Mesenteric fat pad (tissue), 1 donor: ENCODE results near the gene ATP10B. TPM values are rescaled to one million over a fixed set of nuclear protein-coding genes. Genes with fewer than 3 reads are reported as not detected.
"Not testable (repeated sequence)": the region's sequence is repeated elsewhere in the genome, so short reads cannot be mapped to it uniquely, and the experiment has no call there.

Experiments used
- DNase-seq: peaks from one replicate; pipeline ENCODE4 v3.0.0-alpha.2; 2020; ENCODE audit warnings: low spot score
- long read RNA-seq: library from polyadenylated mRNA; unstranded; transcript quantifications from one replicate; pipeline ENCODE4 v2.0.0, GENCODE V29; 2020
- total RNA-seq: library from RNA; stranded (reverse); fragmentation: NEBNext Ultra II Directional; extraction: Animal tissue kit (Norgen Biotek cat#: 25700); gene quantifications from one replicate; pipeline ENCODE4 v1.2.1, GENCODE V29; 2021
- donor health status: DM: yes; HTN: yes; CAD: no.

Gene ATP10B, protein sequence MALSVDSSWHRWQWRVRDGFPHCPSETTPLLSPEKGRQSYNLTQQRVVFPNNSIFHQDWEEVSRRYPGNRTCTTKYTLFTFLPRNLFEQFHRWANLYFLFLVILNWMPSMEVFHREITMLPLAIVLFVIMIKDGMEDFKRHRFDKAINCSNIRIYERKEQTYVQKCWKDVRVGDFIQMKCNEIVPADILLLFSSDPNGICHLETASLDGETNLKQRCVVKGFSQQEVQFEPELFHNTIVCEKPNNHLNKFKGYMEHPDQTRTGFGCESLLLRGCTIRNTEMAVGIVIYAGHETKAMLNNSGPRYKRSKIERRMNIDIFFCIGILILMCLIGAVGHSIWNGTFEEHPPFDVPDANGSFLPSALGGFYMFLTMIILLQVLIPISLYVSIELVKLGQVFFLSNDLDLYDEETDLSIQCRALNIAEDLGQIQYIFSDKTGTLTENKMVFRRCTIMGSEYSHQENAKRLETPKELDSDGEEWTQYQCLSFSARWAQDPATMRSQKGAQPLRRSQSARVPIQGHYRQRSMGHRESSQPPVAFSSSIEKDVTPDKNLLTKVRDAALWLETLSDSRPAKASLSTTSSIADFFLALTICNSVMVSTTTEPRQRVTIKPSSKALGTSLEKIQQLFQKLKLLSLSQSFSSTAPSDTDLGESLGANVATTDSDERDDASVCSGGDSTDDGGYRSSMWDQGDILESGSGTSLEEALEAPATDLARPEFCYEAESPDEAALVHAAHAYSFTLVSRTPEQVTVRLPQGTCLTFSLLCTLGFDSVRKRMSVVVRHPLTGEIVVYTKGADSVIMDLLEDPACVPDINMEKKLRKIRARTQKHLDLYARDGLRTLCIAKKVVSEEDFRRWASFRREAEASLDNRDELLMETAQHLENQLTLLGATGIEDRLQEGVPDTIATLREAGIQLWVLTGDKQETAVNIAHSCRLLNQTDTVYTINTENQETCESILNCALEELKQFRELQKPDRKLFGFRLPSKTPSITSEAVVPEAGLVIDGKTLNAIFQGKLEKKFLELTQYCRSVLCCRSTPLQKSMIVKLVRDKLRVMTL (N-terminal part only)
- 0.42 TPM for total RNA-seq
- long read RNA-seq = 0 reads

DNA sequence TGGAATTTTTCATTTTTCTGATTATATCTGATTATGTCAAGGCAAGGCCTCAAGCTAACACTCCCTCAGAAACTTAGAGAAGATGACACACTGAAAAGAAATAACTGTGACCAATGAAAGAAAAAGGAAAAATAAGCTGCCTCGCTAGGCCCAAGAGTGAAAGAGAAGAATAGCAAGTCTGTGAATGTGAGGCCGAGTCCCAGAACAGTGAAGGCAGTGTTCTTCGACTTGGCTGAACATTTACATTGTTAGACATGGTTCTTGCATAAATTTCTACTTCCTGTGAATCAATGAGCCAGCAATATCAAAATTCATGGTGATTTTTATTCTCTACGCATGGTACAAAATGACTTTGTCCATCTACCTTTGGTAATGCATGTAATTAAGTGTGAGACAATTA lies at the start of gene ATP10B:
ATP10B (minus strand) TSS at position 163 of the 400 bp plus-strand sequence. CDS start 164,137 bp downstream, outside the sequence.
- no peak for DNase-seq

DNA sequence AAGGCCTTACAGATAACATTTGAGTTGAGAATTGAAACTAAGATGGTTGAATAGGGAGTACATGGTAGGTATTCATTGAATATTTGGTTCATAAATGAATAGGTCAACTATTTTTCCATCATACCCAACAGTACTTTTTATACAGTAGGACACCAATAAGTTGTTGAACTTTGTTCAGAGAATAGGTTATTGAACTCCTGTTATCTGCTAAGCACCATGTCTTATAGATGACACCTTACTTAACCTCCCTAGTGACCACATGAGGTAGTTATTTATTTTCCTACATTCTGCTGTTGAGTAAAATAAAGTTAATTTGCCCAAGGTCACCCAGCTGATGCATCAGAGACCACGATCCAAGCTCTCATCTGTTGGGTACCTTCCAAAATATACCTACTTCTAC lies 49.6 kb upstream of the ATP10B start:
- no peak for DNase-seq

DNA sequence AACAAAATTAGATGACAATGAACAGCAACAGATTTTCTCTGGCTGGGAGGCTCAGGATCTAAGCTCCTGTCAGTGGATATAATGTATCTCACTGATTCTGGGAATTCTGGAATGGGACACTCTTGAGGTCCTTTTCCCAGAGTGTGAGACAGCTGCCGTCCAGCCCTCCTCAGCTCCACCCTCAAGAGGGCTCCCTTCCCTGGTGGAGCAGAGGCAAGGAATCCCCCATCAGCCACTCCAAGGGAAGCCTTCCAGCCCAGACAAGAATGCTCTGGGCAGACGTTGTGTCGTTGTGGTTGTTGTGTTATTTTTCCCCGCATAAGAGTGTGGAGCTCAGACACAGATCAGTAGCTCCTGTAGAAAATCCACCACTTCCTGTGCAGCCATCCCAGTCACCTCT lies 47.7 kb upstream of the ATP10B start:
- DNase-seq = no peak

DNA sequence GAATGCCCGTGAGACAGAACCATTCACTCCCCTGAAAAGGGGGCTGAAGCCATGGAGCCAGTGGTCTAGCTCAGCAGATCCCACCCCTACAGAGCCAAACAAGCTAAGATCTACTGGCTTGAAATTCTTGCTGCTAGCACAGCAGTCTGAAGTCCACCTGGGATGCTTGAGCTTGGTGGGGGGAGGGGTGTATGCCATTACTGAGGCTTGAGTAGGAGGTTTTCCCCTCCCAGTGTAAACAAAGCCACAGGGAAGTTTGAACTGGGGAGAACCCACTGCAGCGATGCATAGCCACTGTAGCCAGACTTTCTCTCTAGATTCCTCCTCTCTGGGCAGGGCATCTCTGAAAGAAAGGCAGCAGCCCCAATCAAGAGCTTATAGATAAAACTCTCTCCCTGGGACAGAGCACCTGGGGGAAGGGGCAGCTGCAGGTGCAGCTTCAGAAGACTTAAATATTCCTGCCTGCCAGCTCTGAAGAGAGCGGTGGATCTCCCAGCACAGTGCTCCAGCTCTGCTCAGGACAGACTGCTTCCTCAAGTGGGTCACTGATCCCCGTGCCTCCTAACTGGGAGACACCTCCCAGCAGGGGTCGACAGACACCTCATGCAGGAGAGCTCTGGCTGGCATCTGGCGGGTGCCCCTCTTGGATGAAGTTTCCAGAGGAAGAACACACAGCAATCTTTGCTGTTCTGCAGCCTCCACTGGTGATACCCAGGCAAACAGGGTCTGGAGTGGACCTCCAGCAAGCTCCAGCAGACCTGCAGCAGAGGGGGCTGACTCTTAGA lies 41.4 kb upstream of the ATP10B start:
- not testable (repeated sequence) for DNase-seq

DNA sequence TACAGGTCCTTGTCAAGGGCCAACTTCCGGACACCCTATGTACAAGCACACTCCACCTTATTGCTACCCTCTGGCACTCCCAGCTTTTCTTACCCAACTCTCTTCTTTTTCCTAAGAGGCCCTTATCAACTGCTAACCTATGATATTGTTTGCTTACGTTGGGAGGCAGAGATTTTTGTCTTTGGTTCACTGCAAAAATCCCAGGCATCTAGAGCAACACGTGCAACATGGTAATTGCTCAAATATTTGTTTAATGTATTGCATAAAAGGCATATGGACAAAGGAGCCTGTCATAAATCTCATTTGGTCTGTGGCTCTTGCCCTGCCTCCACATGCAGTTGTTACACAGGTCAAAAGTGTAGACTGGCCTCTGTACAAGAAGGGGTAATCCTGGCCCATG lies 35.8 kb upstream of the ATP10B start:
- DNase-seq = no peak

DNA sequence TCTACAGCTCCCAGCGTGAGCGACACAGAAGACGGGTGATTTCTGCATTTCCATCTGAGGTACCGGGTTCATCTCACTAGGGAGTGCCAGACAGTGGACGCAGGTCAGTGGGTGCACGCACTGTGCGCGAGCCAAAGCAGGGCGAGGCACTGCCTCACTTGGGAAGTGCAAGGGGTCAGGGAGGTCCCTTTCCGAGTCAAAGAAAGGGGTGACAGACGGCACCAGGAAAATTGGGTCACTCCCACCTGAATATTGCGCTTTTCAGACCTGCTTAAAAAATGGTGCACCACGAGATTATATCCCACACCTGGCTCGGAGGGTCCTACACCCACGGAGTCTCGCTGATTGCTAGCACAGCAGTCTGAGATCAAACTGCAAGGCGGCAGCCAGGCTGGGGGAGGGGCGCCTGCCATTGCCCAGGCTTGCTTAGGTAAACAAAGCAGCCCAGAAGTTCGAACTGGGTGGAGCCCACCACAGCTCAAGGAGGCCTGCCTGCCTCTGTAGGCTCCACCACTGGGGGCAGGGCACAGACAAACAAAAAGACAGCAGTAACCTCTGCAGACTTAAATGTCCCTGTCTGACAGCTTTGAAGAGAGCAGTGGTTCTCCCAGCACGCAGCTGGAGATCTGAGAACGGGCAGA lies 21.7 kb upstream of the ATP10B start:
- not testable (repeated sequence) for DNase-seq

DNA sequence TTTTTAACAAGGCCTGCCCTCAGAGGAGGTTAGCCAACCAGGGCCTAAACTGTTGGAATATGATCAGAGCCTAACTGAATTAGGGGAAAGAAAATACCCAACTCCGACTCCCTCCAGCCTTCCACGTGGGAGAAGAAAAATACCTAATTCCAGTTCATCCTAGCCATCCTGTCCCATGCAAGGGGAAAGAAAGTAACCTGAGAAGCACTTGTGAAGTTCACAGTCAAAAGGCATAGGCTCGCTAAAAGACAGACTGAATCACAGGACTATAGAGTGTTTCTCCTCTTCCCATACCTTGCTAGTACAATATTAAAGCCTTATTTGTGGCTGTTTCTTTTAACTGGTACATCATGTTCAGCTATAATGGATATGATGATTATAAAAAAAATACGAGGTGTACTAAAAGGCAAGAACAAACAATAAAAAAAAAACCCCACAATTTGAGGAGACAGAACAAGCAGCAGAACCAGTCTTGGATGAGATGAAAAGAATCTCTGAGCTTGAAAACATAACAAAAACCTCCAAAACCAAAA lies 18.0 kb upstream of the ATP10B start:
- DNase-seq = no peak

DNA sequence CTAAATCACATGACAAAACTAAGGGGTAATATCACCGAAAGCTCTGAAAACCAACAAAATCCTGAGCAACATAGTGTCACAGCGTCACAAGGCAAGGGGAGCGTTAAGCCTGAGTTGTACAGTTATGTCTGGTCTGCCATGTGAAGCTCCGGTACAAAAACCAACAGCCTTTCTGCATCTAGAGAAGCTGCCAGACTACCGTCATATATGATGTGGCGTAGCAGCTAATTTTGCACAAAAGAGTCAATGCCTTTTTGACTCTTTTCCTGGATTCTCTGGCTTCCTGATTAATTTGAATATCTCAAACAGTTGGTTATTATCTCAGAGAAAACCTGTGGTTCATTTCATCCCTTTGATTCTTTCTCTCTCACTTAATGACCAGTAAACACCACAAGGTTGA lies 16.0 kb upstream of the ATP10B start:
- no peak for DNase-seq

DNA sequence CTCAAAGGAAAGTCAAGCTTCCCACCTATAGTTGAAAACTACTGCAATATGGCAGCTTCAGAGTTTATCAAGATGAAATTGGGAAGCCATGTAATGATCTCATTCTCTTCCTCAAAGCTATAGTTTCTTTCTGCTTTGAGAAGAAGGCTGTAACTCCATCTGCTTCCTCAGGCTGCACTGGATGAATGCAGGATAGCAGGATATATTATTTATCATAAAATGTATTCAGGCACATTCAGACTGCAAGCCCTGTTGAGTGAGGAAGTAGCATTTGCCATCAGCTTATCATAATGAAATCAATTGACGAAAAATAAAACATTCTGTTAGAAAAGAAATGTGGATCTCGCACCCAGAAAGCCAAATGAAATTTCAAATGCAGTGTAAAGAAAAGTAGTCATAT lies 560 bp downstream of the ATP10B start:
- no peak for DNase-seq

DNA sequence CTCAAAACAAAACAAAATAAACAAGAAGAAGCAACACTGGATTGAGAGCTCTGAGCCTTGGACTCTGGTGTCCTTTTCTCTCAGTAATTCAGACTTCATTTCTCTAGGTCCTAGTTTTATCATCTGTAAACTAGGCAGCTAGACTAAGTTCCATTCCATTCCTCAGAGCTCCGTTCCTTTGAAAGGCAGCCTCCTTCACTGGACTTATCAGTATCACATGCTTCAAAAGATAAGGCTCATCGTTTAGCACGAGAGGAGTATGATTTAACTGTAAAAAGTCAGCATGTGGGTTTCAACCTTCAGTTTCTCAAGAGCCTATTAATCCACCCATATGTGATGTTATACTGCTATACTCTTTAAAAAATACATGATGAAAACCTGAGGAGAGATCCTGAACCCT lies 1.6 kb downstream of the ATP10B start:
- DNase-seq = no peak

DNA sequence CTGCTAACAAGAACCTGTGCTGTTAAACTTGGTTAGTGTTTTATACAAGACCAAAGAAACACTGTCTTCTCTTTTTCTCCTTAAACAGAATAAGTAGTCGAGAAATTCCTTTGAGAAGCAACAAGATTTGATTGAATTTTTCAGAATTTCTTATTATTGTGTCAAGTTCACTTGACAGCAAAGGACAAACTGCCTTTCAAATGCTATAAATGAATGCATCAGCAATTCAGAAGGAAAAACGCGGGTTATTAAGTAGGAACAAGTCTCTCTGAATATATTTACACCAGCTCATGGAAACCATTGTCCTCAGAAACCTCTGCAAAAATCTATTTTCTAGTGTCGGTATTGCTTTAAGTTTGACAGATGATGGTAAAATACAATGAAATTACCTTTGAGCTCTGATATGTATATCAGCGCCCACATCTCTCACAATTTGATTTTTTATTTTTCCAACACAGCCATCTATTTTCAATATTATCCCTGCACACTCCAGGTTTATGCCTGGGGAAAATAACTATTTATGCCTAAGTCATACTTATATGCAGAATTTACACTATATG lies 4.4 kb downstream of the ATP10B start:
- DNase-seq = no peak

DNA sequence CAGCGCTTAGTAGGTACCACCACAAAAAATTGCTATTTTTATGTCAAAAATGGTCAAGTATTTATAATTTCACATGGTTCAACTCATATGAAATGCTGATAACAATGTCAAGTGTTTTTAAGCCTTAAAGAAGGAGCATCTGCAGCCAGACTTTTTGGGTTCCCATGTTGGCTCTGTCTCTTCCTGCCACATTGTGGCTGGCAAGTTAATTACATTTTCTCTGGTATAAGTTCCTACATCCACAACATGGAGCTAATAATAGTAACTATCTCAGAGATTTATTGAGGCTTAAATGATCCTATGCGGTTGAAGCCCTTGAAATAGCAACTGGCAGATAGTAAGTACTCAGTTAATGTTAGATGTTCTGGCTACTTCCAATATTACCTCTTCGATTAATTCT lies 5.4 kb downstream of the ATP10B start:
- no peak for DNase-seq

DNA sequence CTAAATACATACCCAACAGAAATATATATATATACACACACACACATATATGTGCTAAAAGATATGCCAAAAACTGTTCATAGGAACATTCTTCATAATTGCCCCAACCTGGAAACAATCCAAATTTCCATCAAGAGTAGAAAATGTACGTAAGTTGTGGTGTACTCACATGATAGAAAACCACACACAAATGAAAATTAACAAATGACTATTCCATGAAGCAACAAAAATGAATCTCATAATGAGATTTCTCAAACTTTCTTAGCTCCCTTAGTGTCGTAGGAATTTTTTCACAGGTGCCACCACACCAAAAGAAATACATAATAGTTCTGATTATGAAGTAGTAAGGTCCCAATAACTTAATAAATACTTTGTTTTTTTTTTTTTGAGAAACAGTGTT lies 7.8 kb downstream of the ATP10B start:
- DNase-seq = no peak

DNA sequence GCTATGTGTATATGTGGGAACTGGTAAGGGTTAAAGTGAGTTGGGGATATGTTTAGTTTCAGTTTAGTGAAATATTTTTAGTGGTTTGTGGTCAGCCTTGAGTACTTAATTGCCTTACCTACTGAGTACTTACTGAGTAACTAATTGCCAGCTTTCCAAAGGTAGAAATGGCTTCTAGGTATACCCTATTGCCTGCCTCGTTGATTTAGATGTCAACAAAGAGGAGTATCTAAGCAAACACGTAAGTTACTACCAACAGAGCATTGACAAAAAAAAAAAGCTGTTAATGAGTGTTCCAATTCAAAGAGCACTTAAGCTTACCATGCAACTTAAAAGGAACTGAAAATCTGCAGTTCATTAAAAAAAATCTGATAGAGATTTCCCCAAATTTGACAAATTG lies 8.8 kb downstream of the ATP10B start:
- DNase-seq = no peak

DNA sequence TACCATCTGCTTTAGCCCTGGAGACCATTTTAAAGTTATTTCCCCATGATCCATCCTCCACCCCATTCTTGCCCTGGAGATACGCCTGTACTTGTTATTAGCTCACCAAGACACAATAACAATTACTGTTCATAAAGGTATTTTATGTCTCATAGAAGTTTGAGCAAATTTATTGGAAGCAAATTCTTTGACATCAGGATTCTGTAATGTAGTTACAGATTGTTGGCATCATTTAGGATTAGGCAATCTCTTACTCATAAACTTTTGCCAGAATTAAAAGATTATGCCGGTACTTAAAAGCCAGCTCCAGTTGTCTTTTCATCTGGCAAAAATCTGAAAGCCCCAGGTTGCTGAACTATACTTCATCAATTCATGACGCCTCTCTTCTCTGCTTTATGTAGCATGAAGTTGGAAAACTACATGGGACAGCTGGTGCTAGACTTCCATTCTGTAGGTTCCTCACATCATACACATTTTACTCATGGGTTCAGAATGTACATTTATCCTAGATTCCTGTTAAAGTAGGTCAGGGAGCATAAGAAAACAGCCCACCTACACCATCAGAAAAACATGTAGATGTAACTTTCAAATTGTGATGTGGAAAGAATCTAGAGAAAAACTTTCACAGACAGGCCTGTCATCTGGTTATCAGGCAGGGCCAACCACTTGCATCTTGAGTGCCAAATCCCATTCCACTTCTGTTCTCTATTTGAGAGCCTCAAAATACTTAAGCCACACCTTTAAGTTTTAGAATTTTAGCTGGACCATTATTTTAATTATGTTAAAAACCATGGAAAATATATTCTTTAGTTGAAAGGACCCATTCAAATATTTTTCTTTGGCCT lies 14.0 kb downstream of the ATP10B start:
- DNase-seq = no peak

DNA sequence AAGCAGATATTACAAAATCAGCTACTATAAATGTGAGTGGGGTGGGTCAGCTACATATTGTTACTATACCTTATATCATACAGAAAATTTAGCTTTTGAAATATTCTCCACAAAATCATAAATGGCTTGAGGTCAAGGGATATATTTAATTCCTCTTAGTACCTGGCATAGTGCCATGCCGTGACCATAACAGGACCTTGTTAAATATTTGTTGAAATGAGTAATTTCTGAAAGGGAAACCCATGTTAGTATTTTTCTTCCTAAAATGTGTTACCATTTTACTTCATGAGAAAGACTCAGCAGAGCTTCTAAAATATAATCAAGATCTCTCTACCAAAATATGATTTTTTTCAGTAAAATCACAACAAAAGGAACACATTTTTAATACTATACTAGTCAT lies 14.8 kb downstream of the ATP10B start:
- no peak for DNase-seq

DNA sequence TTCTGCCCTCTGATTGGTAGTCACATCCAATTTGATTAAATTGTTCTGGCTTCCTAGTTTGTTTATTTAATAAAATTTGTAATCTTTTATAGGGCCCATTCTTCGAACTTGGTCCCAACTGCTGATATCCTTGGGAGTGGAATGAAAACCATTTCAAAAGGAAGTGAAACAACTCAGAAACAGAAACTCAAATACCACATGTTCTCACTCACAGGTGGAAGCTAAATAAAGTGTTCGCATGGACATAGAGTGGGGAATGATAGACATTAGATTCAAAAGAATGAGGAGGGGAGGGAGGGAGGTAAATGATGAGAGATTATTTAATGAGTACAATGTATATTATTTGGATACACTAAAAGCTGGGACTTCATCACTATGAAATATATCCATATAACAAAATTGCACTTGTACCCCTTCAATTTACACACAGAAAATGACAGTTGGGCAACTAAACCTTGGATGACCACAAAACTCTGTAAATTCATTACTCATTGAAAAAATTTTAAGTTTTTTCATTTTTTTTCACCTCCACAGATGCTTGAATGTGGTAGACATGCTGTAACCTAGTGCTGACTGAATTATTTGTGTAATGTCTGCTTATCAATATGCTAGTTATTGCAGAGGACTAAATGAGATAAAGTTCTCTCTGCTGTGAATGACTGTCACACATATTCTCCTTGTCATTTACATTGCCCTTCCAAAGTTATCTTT lies 16.0 kb downstream of the ATP10B start:
- DNase-seq = no peak

DNA sequence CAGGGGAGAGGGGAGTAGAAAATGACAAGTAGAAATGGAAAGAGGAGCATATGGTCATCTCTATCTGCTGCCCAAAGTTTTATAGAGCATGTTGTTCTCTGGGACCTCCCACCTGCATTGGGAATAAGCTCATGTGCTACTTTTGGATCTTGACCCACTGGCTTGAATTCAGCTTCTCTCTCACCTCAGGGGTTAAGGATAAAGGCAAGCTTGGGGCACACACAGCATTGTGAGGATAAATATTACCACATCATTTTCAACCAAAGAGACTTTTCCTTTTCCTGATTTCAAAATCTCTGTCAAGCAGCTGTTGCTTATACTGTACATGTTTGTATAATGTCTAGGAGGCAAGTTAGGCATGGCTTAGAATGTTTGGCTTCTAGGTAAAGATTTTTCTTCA lies 16.6 kb downstream of the ATP10B start:
- no peak for DNase-seq

DNA sequence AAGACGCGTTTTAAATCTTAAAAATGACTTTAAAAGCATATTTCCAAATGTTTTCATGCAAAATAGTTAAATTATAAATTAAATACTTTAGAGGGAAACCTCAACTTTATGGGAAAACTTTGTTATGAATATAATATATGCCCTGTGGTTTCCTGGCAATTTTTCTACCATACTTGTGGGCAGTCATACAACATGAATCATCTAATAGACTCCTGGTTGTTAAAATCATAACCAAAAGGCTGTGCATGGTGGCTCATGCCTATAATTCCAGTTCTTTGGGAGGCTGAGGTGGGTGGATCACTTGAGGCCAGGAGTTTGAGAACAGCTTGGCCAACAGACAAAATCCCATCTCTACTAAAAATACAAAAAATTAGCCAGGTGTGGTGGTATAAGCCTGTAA lies 18.2 kb downstream of the ATP10B start:
- DNase-seq = no peak
